Measurements from ENCODE around the gene LMAN2L.

The LMAN2L gene

GRCh38 chr2:96665083-96665569 lies 74.7 kb downstream of the LMAN2L start:
- H3K4me1 ChIP-seq (ENCODE audit: control insufficient read depth, insufficient read depth, low read length): no peaks in the 10 kb centered on the region
- H3K4me3 ChIP-seq (ENCODE audit: low read length in 2 of 2): no peak overlapping the region
- H3K27me3 ChIP-seq (ENCODE audit: control insufficient read depth in 1 of 2, insufficient read depth in 2 of 2, low read length in 2 of 2): peaks cover 0 to 4% of the 10 kb centered on the region in 2 donors
- H3K36me3 ChIP-seq (ENCODE audit: control insufficient read depth in 2 of 2, insufficient read depth in 2 of 2, low read length in 2 of 2): no peaks in the 10 kb centered on the region
- no peak overlapping the region for H3K9ac ChIP-seq (ENCODE audit: low read length in 2 of 2)
- peaks cover 0 to 5% of the 10 kb centered on the region in 2 donors for H3K9me3 ChIP-seq (ENCODE audit: control insufficient read depth in 2 of 2, low read length in 2 of 2)
- no peak overlapping the region for H3K27ac ChIP-seq (ENCODE audit: low read length)

- Histone ChIP-seq H3K9me3 (ENCODE audit: control insufficient read depth in 2 of 2, low read length in 2 of 2) (peaks cover 0 to 5% of the 10 kb centered on the region in 2 donors), H3K27me3 (ENCODE audit: control insufficient read depth in 1 of 2, insufficient read depth in 2 of 2, low read length in 2 of 2) (peaks cover 0 to 4% of the 10 kb centered on the region in 2 donors), H3K36me3 (ENCODE audit: control insufficient read depth in 2 of 2, insufficient read depth in 2 of 2, low read length in 2 of 2) (no peaks in the 10 kb centered on the region), H3K27ac (ENCODE audit: low read length) (no peak overlapping the region), H3K9ac (ENCODE audit: low read length in 2 of 2) (no peak overlapping the region), H3K4me1 (ENCODE audit: control insufficient read depth, insufficient read depth, low read length) (no peaks in the 10 kb centered on the region), H3K4me3 (ENCODE audit: low read length in 2 of 2) (no peak overlapping the region)
Observed at GRCh38 chr2:96664366-96664925, 75.4 kb downstream of the LMAN2L start.

- Histone ChIP-seq H3K9me3 (ENCODE audit: control insufficient read depth in 2 of 2, low read length in 2 of 2) (peaks cover 0 to 5% of the 10 kb centered on the region in 2 donors), H3K9ac (ENCODE audit: low read length in 2 of 2) (no peak overlapping the region), H3K4me1 (ENCODE audit: control insufficient read depth, insufficient read depth, low read length) (no peaks in the 10 kb centered on the region), H3K27ac (ENCODE audit: low read length) (no peak overlapping the region), H3K36me3 (ENCODE audit: control insufficient read depth in 2 of 2, insufficient read depth in 2 of 2, low read length in 2 of 2) (no peaks in the 10 kb centered on the region), H3K27me3 (ENCODE audit: control insufficient read depth in 1 of 2, insufficient read depth in 2 of 2, low read length in 2 of 2) (peaks cover 0 to 4% of the 10 kb centered on the region in 2 donors), H3K4me3 (ENCODE audit: low read length in 2 of 2) (no peak overlapping the region)
Observed at GRCh38 chr2:96663829-96664228, 76.0 kb downstream of the LMAN2L start.

GRCh38 chr2:96663177-96663576 lies 76.7 kb downstream of the LMAN2L start:
- H3K36me3 ChIP-seq (ENCODE audit: control insufficient read depth in 2 of 2, insufficient read depth in 2 of 2, low read length in 2 of 2): no peaks in the 10 kb centered on the region
- no peak overlapping the region for H3K9ac ChIP-seq (ENCODE audit: low read length in 2 of 2)
- H3K27ac ChIP-seq (ENCODE audit: low read length): no peak overlapping the region
- peaks cover 0 to 4% of the 10 kb centered on the region in 2 donors for H3K27me3 ChIP-seq (ENCODE audit: control insufficient read depth in 1 of 2, insufficient read depth in 2 of 2, low read length in 2 of 2)
- peaks cover 0 to 5% of the 10 kb centered on the region in 2 donors for H3K9me3 ChIP-seq (ENCODE audit: control insufficient read depth in 2 of 2, low read length in 2 of 2)
- H3K4me3 ChIP-seq (ENCODE audit: low read length in 2 of 2): no peak overlapping the region
- no peaks in the 10 kb centered on the region for H3K4me1 ChIP-seq (ENCODE audit: control insufficient read depth, insufficient read depth, low read length)

GRCh38 chr2:96662360-96662759 lies 77.5 kb downstream of the LMAN2L start:
- Histone ChIP-seq H3K4me1 (ENCODE audit: control insufficient read depth, insufficient read depth, low read length) (no peaks in the 10 kb centered on the region), H3K9me3 (ENCODE audit: control insufficient read depth in 2 of 2, low read length in 2 of 2) (peaks cover 0 to 5% of the 10 kb centered on the region in 2 donors), H3K4me3 (ENCODE audit: low read length in 2 of 2) (no peak overlapping the region), H3K27ac (ENCODE audit: low read length) (no peak overlapping the region), H3K27me3 (ENCODE audit: control insufficient read depth in 1 of 2, insufficient read depth in 2 of 2, low read length in 2 of 2) (peaks cover 0 to 4% of the 10 kb centered on the region in 2 donors), H3K9ac (ENCODE audit: low read length in 2 of 2) (no peak overlapping the region), H3K36me3 (ENCODE audit: control insufficient read depth in 2 of 2, insufficient read depth in 2 of 2, low read length in 2 of 2) (no peaks in the 10 kb centered on the region)

GRCh38 chr2:96661324-96661723 lies 78.5 kb downstream of the LMAN2L start:
- Histone ChIP-seq H3K27ac (ENCODE audit: low read length) (no peak overlapping the region), H3K9ac (ENCODE audit: low read length in 2 of 2) (no peak overlapping the region), H3K9me3 (ENCODE audit: control insufficient read depth in 2 of 2, low read length in 2 of 2) (peaks cover 0 to 5% of the 10 kb centered on the region in 2 donors), H3K4me3 (ENCODE audit: low read length in 2 of 2) (no peak overlapping the region), H3K27me3 (ENCODE audit: control insufficient read depth in 1 of 2, insufficient read depth in 2 of 2, low read length in 2 of 2) (peaks cover 0 to 4% of the 10 kb centered on the region in 2 donors), H3K4me1 (ENCODE audit: control insufficient read depth, insufficient read depth, low read length) (no peaks in the 10 kb centered on the region), H3K36me3 (ENCODE audit: control insufficient read depth in 2 of 2, insufficient read depth in 2 of 2, low read length in 2 of 2) (no peaks in the 10 kb centered on the region)

GRCh38 chr2:96656540-96656939 lies 83.3 kb downstream of the LMAN2L start:
- no peak overlapping the region for H3K27ac ChIP-seq (ENCODE audit: low read length)

More at GRCh38 chr2:96656540-96656939, 83.3 kb downstream of the LMAN2L start:
- H3K9ac ChIP-seq (ENCODE audit: low read length in 2 of 2): no peak overlapping the region
- no peaks in the 10 kb centered on the region for H3K4me1 ChIP-seq (ENCODE audit: control insufficient read depth, insufficient read depth, low read length)
- no peaks in the 10 kb centered on the region for H3K36me3 ChIP-seq (ENCODE audit: control insufficient read depth in 2 of 2, insufficient read depth in 2 of 2, low read length in 2 of 2)
- peaks cover 0 to 4% of the 10 kb centered on the region in 2 donors for H3K27me3 ChIP-seq (ENCODE audit: control insufficient read depth in 1 of 2, insufficient read depth in 2 of 2, low read length in 2 of 2)
- no peak overlapping the region for H3K4me3 ChIP-seq (ENCODE audit: low read length in 2 of 2)
- no peaks in the 10 kb centered on the region for H3K9me3 ChIP-seq (ENCODE audit: control insufficient read depth in 2 of 2, low read length in 2 of 2)
